ENCODE results near the gene AVP. TPM values are rescaled to one million over a fixed set of nuclear protein-coding genes. Genes with fewer than 3 reads are reported as not detected.
"Not testable (repeated sequence)": the region's sequence is repeated elsewhere in the genome, so short reads cannot be mapped to it uniquely, and the experiment has no call there.

AVP gene
- polyA plus RNA-seq, 3 donors: 0.34 to 0.47 TPM; not detected in 1

DNA sequence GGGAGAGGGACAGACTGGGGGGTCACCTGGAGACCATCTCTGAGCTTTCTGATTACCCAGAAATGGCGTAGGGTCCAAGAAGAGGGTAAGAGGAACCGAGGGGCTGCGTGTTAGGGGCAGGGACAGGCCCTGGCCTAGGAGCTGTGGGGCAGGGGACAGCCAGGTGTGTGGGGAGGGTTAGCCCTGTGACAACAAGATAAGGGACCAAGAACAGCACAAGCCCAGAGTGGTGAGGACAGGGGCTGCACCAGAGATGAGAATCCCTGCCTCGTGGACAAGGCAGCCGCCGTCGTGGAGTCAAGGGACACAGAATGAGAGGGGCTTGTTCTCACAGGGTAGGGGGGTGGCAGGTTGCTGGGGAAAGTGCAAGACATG, 449 bp upstream of the AVP start:
- DNase-seq: no peak

DNA sequence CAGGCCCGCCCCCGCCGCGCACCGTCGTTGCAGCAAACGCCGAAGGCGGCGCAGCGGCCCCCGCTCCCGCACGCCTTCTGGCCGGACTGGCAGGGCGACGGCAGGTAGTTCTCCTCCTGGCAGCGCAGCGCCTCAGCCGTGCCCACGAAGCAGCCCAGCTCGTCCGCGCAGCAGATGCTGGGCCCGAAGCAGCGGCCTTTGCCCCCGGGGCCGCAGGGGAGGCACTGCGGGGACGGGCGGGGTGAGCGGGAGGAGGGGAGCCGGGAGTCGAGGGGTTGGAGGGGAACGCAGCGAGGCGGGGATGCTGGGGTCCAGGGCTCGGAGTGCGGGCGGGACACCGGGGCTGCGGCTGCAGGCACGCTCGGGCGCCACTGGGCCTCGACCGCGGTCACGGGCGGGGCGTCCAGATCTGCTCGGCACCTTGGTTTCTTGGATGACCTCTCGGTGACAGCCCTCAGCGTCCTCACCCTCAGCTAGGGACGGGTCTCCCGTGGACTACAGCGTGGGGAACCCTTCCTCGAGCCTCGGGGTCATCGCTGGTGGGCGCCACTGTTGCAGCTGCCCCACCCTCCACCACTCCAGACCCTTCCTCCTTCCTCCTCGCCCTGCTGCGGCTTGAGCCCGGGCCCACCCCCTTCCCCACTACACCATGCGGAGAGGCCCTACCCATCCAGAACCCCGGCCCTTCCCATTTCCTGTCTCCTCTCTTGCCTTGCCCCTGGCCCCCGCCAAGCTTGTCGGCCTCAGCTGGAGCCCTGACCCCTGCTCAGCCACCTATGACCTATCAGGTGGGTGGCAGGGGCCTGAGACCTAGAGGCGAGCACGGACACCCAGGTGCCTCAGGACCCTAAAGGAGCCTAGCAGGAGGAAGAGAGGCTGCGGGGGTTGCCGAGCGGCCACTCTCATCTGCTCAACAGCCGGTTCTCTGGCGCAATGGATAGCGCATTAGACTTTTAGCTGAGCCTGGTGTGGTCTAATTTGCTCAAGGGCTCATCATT, 1.3 kb downstream of the AVP start:
- no peak for DNase-seq

DNA sequence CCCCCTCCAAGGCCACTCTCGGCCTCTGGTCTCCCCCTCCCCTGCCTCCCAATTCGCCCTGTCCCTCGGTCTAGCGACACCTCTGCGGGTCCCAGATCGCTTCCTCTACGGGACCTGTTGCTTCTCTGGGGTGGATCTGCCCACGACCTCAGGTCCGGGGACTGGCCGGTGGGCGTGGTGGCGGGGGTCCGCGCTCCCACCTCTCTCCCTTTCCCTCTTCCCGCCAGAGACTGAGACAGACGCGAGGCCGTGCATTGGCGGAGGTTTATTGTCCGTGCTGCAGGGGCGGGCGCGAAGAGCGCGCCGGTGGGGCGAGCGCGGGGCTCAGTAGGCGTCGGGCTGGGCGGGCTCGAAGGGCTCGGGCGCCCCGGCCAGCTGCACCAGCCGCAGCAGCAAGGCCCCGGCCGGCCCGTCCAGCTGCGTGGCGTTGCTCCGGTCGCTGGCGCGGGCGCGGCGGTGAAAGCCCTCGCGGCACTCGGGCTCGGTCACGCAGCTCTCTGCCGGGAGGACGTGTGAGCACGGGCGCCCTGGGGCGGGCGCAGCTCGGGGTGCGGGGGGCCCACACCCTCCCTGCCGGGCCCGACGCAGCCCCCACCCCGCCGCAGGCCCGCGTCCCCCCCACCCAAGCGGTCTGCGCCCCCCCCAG, 2.1 kb downstream of the AVP start:
- no peak for DNase-seq

DNA sequence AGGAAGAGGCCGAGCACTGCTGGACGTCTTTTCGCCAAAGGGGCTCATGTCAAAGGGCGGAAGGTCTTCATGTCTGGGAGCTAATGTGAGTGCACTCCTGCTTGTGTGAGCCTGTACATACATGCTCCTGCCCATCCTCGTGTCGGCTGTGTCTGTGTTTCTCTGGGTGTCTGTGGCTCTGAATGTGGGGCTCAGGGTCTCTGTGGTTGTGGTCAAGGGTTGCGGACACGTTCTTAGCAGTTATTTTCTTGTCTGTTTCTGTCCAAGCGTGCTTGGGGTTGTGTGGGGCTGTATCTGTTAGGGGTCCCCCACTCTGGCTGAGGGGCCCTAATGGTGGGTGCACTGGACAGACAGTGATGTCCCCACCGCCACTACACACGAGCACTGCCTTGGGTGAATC, 2.9 kb downstream of the AVP start:
- no peak for DNase-seq

DNA sequence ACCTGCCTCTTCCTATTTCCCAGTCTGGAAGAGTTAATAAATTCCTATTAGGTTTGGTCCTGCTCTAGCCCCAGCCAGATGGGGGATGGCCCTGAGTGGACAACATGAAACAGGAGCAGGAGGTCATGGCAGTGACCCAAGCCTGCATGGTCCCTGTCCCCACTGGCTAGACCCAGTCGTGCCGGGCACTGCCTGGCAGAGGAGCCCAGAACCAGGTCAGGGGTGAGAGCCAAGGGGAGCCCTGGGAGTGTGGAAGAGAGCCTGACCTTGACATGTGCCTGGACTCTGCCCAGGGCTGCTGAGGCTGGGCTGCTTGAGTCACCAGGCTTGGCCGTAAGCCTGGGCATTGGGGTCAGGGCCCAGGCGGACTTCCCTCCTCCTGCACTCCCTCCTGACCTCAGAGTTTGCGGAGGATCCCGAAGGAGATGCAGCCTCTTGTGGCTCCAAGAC, 3.6 kb downstream of the AVP start:
- no peak for DNase-seq

DNA sequence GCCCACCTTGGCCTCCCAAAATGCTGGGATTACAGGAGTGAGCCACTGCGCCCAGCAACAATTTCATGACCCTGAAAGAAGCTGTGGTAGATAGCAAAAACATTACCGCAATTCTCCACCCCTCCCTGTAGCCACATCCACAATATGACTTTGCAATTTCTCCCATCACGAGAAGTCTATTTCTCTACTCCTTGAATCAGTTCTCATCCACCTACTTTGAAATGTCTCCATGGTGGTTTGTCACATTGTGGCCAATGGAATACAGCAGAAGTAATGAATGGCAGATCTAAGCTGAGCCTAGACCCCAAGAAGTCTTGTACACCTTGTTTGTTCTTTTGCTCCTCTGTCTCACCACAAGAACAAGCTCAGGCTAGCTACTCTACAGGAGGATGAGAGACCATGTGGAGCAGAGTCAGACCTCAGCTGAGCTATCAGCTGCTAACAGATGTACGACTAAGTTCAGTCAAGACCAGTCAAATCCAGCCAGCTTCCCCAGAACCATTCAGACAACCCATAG, 6.8 kb downstream of the AVP start:
- DNase-seq: no peak

DNA sequence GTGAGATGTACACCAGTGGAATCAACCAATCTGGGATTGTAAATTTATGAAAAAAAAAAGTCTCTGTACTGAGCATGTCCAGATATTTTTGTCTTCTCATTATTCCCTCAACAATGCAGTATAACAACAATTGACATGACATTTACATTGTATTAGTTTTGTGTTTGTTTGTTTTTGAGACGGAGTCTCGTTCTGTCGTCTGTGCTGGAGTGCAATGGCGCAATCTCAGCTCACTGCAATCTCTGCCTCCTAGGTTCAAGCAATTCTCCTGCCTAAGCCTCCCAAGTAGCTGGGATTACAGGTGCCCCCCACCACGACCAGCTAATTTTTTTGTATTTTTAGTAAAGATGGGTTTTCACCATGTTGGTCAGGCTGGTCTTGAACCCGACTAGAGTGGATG, 9.2 kb downstream of the AVP start:
- not testable (repeated sequence) for DNase-seq

DNA sequence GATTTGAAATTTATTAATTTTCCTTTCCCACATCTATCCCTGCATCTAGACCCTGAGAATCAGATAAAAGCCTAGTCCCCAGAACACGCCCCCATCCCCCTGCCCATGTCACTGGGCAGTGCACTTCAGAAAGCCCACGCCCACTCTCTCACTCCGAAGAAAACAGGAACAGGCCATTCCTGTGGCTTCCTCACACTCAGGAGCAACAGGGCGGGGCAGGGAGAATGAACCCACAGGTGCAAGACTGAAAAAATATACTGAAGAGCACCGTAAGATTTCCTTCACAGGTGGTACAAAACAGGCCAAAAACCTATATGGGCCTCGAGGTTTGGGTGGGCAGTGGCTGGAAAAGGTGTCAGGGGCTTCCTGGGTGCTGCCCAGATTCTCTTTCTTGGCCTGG, 9.7 kb downstream of the AVP start:
- no peak for DNase-seq

DNA sequence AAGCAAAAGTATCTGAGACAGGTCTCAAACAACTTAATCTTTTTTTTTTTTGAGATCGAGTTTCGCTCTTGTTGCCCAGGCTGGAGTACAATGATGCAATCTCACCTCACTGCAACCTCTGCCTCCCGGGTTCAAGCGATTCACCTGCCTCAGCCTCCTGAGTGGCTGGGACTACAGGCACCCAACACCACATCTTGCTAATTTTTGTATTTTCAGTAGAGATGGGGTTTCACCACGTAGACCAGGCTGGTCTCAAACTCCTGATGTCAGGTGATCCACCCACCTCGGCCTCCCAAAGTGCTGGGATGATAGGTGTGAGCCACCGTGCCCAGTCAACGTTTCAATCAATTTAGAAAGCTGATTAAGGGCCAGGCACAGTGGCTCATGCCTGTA, 11.3 kb downstream of the AVP start:
- DNase-seq: not testable (repeated sequence)

DNA sequence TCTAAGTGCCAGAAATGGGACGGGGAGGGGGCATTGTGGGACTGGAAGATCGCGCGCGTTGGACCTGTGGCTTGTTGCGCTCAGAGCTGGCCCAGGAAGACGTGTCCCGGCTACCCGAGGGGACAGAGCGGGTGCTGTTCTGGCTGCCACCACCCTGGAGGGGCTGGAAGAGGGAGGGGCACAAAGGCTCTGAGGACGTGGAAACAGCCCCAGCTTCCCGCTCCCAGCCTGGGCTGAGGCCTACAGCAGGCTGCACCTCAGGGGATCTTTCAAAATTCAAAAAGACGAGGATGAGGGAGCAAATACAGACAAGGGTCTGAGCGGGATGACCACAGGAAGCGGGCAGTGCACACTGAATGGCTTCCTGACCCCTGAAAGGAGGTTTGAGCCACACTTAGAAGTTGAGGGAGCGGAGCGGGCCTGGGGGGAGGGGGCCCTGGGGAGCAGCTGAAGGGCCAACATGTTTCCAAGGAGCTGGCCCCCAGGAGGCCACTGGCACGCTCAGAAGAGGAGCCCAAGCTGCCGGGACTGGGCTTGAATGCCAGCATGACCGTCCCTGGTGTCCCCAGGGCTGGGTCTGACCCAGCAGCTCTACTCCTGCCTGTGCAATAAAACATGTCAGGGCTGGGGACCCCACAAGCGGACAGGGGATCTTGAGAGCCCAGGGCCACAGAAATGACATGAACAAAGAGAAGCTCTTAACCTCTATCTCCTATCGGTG, 11.8 kb downstream of the AVP start:
- DNase-seq: no peak

DNA sequence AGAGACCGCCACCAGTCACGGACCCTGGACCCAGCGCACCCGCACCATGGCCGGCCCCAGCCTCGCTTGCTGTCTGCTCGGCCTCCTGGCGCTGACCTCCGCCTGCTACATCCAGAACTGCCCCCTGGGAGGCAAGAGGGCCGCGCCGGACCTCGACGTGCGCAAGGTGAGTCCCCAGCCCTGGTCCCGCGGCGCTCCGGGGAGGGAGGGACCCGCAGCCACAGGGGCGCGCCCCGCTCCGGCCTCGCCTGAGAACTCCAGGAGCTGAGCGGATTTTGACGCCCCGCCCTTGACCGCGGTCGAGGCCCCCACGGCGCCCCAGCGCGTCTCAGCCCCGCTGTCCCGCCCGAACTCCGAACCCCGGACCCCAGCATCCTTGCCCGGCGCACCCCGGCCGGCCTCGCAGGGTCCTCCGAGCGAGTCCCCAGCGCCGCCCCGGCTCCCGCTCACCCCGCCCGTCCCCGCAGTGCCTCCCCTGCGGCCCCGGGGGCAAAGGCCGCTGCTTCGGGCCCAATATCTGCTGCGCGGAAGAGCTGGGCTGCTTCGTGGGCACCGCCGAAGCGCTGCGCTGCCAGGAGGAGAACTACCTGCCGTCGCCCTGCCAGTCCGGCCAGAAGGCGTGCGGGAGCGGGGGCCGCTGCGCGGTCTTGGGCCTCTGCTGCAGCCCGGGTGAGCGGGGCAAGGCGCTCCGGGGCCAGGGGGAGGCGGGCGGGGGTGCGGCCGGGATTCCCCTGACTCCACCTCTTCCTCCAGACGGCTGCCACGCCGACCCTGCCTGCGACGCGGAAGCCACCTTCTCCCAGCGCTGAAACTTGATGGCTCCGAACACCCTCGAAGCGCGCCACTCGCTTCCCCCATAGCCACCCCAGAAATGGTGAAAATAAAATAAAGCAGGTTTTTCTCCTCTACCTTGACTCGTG, 12.7 kb downstream of the AVP start, which contains the start of gene OXT:
TSS of gene OXT (plus strand) at position 11 of the 920 bp plus-strand sequence. CDS start at position 47, 36 bp downstream.
- no peak for DNase-seq

DNA sequence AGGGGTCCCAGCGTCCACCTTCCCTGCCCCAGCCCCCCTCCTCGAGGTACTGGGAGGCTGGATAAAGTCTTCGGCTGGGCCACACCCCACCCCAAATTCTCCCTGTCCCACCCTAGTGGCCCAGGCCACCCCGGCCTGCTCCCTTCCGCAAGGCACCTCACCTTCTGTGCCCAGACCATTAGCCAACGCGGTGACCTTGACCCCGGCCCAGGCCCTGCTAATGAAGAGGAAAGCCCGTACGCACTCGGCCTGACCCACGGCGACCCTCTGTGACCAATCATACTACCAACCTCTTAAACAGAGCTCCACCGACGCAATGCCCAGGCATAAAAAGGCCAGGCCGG, 13.3 kb downstream of the AVP start:
- DNase-seq: no peak

DNA sequence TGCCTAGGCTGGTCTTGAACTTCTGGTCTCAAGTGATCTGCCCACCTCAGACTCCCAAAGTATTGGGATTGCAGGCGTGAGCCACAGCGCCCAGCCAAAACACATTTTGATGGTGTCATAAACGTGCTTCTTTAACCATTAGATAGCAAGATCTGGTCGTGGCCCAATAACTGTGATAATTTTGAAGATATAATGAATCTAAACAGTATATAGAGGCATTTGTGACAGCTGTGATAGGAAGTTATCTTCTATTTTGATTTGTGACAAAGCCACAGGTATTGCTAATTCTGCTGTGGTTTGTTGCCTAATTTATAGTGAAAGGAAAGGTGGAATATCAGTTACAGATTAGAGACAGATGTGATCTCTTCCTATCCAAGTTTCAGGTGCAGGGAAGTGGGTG, 13.8 kb downstream of the AVP start:
- no peak for DNase-seq

DNA sequence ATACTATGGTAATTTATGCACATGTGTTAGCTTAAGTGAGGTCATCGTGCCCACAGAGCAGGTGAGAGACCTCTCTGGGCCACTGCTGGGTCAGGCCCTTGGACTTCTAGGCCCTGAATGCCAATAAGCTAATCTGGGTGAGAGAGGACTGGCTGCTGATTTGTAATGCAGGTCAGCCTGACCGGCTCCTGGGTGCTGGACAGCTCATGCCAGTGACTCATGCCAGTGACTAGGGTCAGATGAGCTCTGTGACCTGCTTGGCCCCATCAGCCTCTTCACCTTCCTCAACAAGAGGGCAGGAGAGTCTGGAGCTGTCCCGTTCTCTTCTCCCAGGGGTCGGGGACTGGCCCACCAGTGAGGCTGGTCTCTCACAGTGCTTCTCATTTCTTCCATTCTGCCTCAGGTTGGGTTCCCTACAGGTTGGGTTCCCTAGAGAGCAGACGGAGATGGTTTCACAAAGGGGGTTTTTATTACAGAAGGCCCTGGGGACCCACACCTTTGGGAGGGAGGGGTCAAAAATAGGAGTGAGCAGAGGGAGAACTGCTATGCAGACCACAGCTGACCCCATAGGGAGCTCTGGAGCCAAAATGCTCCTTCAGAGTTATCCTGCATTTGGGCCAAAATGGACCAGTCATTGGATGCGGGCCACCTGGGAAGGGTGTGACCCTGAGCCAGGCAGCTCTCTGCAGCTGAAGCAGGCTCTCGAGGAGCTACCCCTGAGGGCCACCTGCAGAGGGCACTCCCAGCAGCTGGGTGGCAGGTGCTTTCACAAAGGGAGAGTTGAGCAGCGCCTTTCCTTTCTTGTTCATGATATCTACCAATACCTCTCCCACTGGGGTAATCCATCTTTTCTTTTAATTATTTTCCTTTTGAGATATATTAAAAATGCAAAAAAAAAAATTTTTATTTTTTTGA, 15.3 kb downstream of the AVP start:
- no peak for DNase-seq

DNA sequence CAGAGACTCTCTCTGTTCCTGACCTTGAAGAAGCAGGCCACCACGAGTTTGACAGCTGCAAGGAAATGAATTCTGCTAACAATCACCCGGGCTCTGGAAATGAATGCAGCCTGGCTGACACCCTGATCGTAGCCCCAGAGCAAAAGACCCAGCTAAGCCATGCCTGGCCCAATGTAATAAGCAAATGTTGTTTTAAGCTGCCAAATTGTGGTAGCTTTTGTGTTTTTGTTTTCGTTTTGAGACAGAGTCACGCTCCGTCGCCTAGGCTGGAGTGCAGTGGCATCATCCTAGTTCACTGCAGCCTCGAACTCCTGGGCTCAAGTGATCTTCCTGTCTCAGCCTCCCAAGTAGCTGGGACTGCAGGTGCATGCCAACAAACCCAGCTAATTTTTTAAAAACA, 16.4 kb downstream of the AVP start:
- no peak for DNase-seq

DNA sequence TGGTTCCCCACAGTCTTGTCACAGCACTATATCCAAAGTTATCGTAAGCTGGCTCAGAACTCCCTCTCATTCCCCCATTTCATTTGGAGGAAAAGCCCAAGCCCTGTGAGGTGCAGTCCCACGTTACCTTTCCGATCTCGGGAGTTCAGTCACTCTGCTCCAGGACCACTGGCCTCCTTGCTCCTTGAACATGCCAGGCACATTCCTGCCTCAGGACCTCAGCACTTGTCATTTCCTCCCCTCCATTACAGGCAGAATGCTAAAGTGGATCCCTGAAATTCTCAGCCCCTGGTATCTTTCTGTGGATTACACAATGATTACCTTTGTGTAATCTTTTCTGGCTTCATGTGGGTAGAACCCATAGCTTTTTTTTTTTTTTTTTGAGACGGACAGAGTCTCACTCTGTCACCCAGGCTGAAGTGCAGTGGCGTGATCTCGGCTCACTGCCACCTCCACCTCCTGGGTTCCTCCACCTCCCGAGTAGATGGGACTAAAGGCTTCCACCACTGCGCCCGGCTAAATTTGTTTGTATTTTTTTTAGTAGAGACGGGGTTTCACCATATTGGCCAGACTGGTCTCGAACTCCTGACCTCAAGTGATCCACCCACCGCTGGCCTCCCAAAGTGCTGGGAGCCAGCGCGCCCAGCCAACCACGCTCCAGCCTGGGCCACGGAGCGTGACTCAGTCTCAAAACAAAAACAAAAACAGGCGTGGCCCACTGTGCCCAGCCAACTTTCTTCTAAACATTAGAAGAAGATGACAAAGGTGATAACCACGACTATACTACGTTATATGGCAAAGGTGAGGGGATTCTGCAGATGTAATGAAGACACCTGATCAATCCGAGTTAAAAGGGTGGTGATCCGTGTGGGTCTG, 17.1 kb downstream of the AVP start:
- no peak for DNase-seq

DNA sequence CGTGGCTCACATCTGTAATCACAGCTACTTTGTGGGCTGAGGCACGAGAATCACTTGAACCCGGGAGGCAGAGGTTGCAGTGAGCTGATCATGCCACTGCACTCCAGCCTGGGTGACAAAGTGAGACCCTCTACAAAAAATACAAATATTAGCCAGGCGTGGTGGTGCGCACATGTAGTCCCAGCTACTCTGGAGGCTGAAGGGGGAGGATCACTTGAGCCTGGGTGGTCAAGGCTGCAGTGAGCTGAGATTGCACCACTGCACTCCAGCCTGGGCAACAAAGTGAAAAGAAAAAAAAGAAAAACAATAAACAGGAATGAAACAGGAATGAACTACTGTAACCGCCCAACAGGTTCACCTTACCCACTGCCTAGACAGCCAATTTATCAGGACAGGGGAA, 20.4 kb downstream of the AVP start:
- DNase-seq: not testable (repeated sequence)

DNA sequence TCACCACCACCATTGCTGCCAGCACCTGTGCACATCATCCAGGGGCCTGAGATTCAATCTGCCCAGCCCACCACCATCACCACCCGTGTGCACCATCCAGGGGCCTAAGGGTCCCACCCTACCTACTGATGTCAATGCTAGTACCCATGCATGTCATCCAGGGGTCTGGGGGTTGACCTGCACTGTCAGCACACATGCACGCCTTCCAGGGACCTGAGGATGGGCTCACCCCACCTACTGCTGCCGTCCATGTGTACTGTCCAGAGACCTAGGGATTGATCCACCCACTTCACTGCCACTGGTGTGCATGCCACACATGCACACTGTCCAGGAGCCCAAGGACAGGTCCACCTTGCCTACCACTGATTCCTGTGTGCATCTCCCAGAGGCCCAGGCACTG, 25.0 kb downstream of the AVP start:
- DNase-seq: no peak

DNA sequence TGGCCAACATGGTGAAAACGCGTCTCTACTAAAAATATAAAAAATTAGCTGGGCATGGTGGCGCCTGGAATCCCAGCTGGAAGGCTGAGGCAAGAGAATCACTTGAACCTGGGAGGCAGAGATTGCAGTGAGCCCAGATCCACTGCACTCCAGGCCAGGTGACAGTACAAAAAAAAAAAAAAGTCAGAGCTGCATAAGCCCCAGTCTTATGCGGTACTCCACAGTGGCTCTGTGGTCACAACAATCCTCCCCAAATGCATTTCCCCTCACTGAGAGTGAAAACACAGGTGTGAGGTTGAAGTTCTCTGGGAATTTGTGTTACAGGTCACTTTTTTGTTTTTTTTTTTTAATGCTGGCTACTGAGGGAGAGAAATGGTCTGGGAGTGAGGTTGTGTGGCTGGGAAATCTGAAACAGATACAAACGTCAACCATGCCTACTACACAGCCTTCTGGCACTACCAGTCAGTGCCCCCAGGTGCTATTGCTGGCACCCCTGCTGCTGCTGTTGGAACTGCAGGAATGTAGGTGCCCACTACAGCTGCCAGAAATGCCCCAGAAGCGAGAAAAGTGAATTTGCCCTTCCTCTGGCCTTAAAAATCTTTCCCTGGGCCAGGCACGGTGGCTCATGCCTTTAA, 33.0 kb downstream of the AVP start:
- DNase-seq: no peak

Measured in renal pelvis (tissue), 4 donors.